Panc1 (cell line): ENCODE results near the gene NPHP3. TPM values are rescaled to one million over a fixed set of nuclear protein-coding genes. Genes with fewer than 3 reads are reported as not detected.
"Not testable (repeated sequence)": the region's sequence is repeated elsewhere in the genome, so short reads cannot be mapped to it uniquely, and the experiment has no call there.

Source experiments
- ATAC-seq: fragments of 200-7000 bp; cut with Tn5 transposase; 2 replicates; pipeline ENCODE4 v1.9.1; 2020; ENCODE audit warnings: mild to moderate bottlenecking, moderate library complexity
- BruUV-seq: library from RNA; stranded (reverse); fragments of 400-500 nt; replicated peaks from 2 replicates; lab custom pipeline; 2021; lab: Mats Ljungman, UMichigan
- CTCF ChIA-PET: fragments of 300-600 bp; sonication (Branson Sonifier 250); formaldehyde crosslinking; loops from one replicate; lab custom pipeline; 2022; ENCODE audit warnings: antibody characterized with exemption; lab: Charles Lee
- POLR2A ChIA-PET: fragments of 300-600 bp; sonication (Branson Sonifier 250); formaldehyde crosslinking; loops from one replicate; lab custom pipeline; 2022; ENCODE audit warnings: antibody characterized with exemption; lab: Charles Lee
- DNase-seq: peaks from one replicate; pipeline ENCODE4 v3.0.0-alpha.2; 2010; ENCODE audit warnings: low read depth, low spot score
- H3K27ac ChIP-seq: 2 replicates; pipeline ENCODE4 v1.5.1; 2011; ENCODE audit warnings: mild to moderate bottlenecking, low read length, inconsistent platforms
- H3K27me3 ChIP-seq: fragments of 200-500 bp; sonication (Bioruptor generic); 2 replicates; pipeline ENCODE4 v1.6.0; 2014; ENCODE audit warnings: low read length, inconsistent platforms; ENCODE audit not compliant: control insufficient read depth, insufficient read depth
- H3K36me3 ChIP-seq: fragments of 200-500 bp; sonication (Bioruptor generic); 2 replicates; pipeline ENCODE4 v1.5.1; 2014; ENCODE audit warnings: inconsistent platforms, mild to moderate bottlenecking, low read length, moderate library complexity; ENCODE audit not compliant: control insufficient read depth, insufficient read depth
- H3K4me1 ChIP-seq: 2 replicates; pipeline ENCODE4 v1.5.1; 2011; ENCODE audit warnings: inconsistent platforms, mild to moderate bottlenecking, low read length, moderate library complexity; ENCODE audit not compliant: control insufficient read depth, insufficient read depth
- H3K4me3 ChIP-seq, 2 experiments: 2 replicates each; pipeline ENCODE4 v1.5.1; 2011 to 2012; ENCODE audit warnings: low read depth in 2 of 2, low read length in 2 of 2, mild to moderate bottlenecking in 2 of 2, inconsistent platforms in 1 of 2, moderate library complexity in 1 of 2
- H3K9me3 ChIP-seq: fragments of 200-500 bp; sonication (Bioruptor generic); 2 replicates; pipeline ENCODE4 v1.5.1; 2014; ENCODE audit warnings: low read depth, mild to moderate bottlenecking, inconsistent platforms, low read length, moderate library complexity; ENCODE audit not compliant: control insufficient read depth, insufficient read depth
- CTCF ChIP-seq: fragments of 450-650 bp; IDR thresholded peaks from 2 replicates; pipeline ENCODE4 v1.5.1; 2017; ENCODE audit warnings: mild to moderate bottlenecking
- POLR2AphosphoS5 ChIP-seq: IDR thresholded peaks from 2 replicates; pipeline ENCODE4 v1.6.1; 2012; ENCODE audit warnings: mild to moderate bottlenecking, low read depth, low read length, moderate library complexity
- REST ChIP-seq, 2 experiments: IDR thresholded peaks; 2 replicates each; pipeline ENCODE4 v1.6.1; 2011 to 2012; ENCODE audit warnings: low read depth in 2 of 2, control low read depth in 1 of 2, low read length in 1 of 2, mild to moderate bottlenecking in 1 of 2, moderate library complexity in 1 of 2; ENCODE audit not compliant: insufficient read depth in 1 of 2
- SIN3A ChIP-seq: IDR thresholded peaks from 2 replicates; pipeline ENCODE4 v1.6.1; 2012; ENCODE audit warnings: low read depth, mild to moderate bottlenecking, low read length, moderate library complexity, borderline replicate concordance; ENCODE audit not compliant: insufficient read depth
- TCF7L2 ChIP-seq: IDR thresholded peaks from 2 replicates; pipeline ENCODE4 v1.6.1; 2011; ENCODE audit warnings: mild to moderate bottlenecking, low read depth, low read length, inconsistent platforms
- in situ Hi-C: cut with HindIII; loops from 2 replicates; pipeline ENCODE4 v1.10.0; 2016; ENCODE audit warnings: low sequenced_read_pairs, low pct_unique_long_range_greater_than_20kb
- intact Hi-C: fragments of 100-400 bp; cut with micrococcal nuclease; formaldehyde crosslinking; loops from one replicate; pipeline ENCODE4 v1.10.0; 2022; ENCODE audit not compliant: unreplicated experiment
- total RNA-seq: library from RNA; stranded (reverse); gene quantifications from one replicate; pipeline ENCODE4 v1.2.1, GENCODE V29; 2021; ENCODE audit not compliant: unreplicated experiment

NPHP3 gene
- total RNA-seq, 1 experiment from 2014 or later = 34.0 TPM

- BruUV-seq, POLR2A ChIA-PET: not testable (repeated sequence)
- CTCF ChIA-PET = interaction anchor here (0.7 to 2.7 kb wide), 3 partner anchors 105 to 1151 kb away, joined by 4 to 13 read pairs (median 5); no protein-coding TSS in a partner anchor
Measured at GRCh38 chr3:132641427-132641826, 80.8 kb downstream of the NPHP3 start.

GRCh38 chr3:132638706-132639105 is 83.5 kb downstream of the NPHP3 start:
- in situ Hi-C loops = no loop called here
- ChIA-PET POLR2A (no interaction called here), CTCF (interaction anchor here (0.6 kb wide), 1 partner anchor 42 kb away, joined by 3 read pairs; the partner anchor contains the start of gene ACKR4)
- H3K27ac ChIP-seq = no peak overlapping the region
- H3K36me3 ChIP-seq = no peaks in the 10 kb centered on the region; the same call in 1 of the 2 replicates
- intact Hi-C loops = no loop called here
- no peaks in the 10 kb centered on the region for H3K27me3 ChIP-seq
- TF ChIP-seq REST (IDR thresholded peaks at IDR 0.05; ENCODE audit: insufficient read depth in 1 of 2, low read depth in 2 of 2, low read length in 1 of 2) = no peak
- TF ChIP-seq TCF7L2 = no peak
- no peak for TF ChIP-seq SIN3A
- no peak for TF ChIP-seq POLR2AphosphoS5
- no peak for TF ChIP-seq CTCF
- no TSS peak for BruUV-seq
- DNase-seq = no peak
- no peaks in the 10 kb centered on the region for H3K9me3 ChIP-seq
- no peak for ATAC-seq
- H3K4me1 ChIP-seq = no peaks in the 10 kb centered on the region
- H3K4me3 ChIP-seq = no peak overlapping the region

More at GRCh38 chr3:132641427-132641826, 80.8 kb downstream of the NPHP3 start:
- in situ Hi-C loops, H3K9me3 ChIP-seq, H3K4me1 ChIP-seq, ATAC-seq, H3K4me3 ChIP-seq, DNase-seq, H3K36me3 ChIP-seq, H3K27me3 ChIP-seq, H3K27ac ChIP-seq: not testable (repeated sequence)
- intact Hi-C loops = loop anchor here (2.0 kb wide), 1 partner anchor 289 kb away; no protein-coding TSS in a partner anchor

- H3K27me3 ChIP-seq = no peaks in the 10 kb centered on the region
- H3K36me3 ChIP-seq = no peaks in the 10 kb centered on the region; the same call in 1 of the 2 replicates
- no TSS peak for BruUV-seq
- no peaks in the 10 kb centered on the region for H3K9me3 ChIP-seq
- POLR2A ChIA-PET = no interaction called here
- DNase-seq (no peak), ATAC-seq (no peak)
- TF ChIP-seq CTCF = no peak
- no peak for TF ChIP-seq TCF7L2
- no peak for TF ChIP-seq POLR2AphosphoS5
- TF ChIP-seq SIN3A = no peak
- no peak for TF ChIP-seq REST (IDR thresholded peaks at IDR 0.05; ENCODE audit: insufficient read depth in 1 of 2, low read depth in 2 of 2, low read length in 1 of 2)
- intact Hi-C loops = no loop called here
- CTCF ChIA-PET = no interaction called here
- in situ Hi-C loops = no loop called here
- H3K4me1 ChIP-seq = no peaks in the 10 kb centered on the region
- H3K27ac ChIP-seq = no peak overlapping the region
- no peak overlapping the region for H3K4me3 ChIP-seq
Measured at GRCh38 chr3:132637590-132637989, 84.6 kb downstream of the NPHP3 start.
